A673 (cell line): Measurements from ENCODE around the gene WWTR1. TPM values are rescaled to one million over a fixed set of nuclear protein-coding genes. Genes with fewer than 3 reads are reported as not detected.
A peak's percentile ranks its signal among the peaks of the same experiment; 100 is the strongest.

Experiments
- BruUV-seq: library from RNA; stranded (reverse); fragments of 400-500 nt; replicated peaks from 2 replicates; lab custom pipeline; 2021; lab: Mats Ljungman, UMichigan
- CTCF ChIA-PET: fragments of 300-600 bp; sonication (Branson Sonifier 250); formaldehyde crosslinking; loops from one replicate; lab custom pipeline; 2022; ENCODE audit warnings: antibody characterized with exemption; lab: Charles Lee
- POLR2A ChIA-PET: fragments of 300-600 bp; sonication (Branson Sonifier 250); formaldehyde crosslinking; loops from one replicate; lab custom pipeline; 2022; ENCODE audit warnings: antibody characterized with exemption; ENCODE audit not compliant: low non-redundant PET; lab: Charles Lee
- DNase-seq: peaks from one replicate; pipeline ENCODE4 v3.0.0-alpha.2; 2015; ENCODE audit warnings: low spot score
- H3K27ac ChIP-seq: fragments of 200-600 bp; sonication (generic); 2 replicates; pipeline ENCODE4 v1.5.1; 2016; ENCODE audit warnings: mixed run types, low read depth, mild to moderate bottlenecking, mixed read lengths, antibody characterized with exemption, low read length; ENCODE audit not compliant: poor library complexity, severe bottlenecking
- H3K27me3 ChIP-seq: fragments of 200-600 bp; sonication (generic); replicated peaks from 2 replicates; pipeline ENCODE4 v1.6.1; 2017; ENCODE audit warnings: mixed run types, low read depth, mild to moderate bottlenecking, mixed read lengths, antibody characterized with exemption, low read length; ENCODE audit not compliant: insufficient read depth, poor library complexity
- H3K36me3 ChIP-seq: fragments of 200-600 bp; sonication (generic); 2 replicates; pipeline ENCODE4 v1.6.1; 2016; ENCODE audit warnings: mixed run types, mild to moderate bottlenecking, mixed read lengths, antibody characterized with exemption, low read length; ENCODE audit not compliant: insufficient read depth, poor library complexity, severe bottlenecking
- H3K4me1 ChIP-seq: fragments of 200-600 bp; sonication (generic); 2 replicates; pipeline ENCODE4 v1.6.1; 2017; ENCODE audit warnings: mixed run types, mild to moderate bottlenecking, mixed read lengths, antibody characterized with exemption, low read length; ENCODE audit not compliant: insufficient read depth, poor library complexity, severe bottlenecking
- H3K4me3 ChIP-seq: fragments of 200-600 bp; sonication (generic); 2 replicates; pipeline ENCODE4 v1.5.1; 2016; ENCODE audit warnings: low read depth, mixed run types, mild to moderate bottlenecking, mixed read lengths, low read length; ENCODE audit not compliant: poor library complexity, severe bottlenecking
- H3K9me3 ChIP-seq: fragments of 200-600 bp; sonication (generic); 2 replicates; pipeline ENCODE4 v1.6.1; 2016; ENCODE audit warnings: mixed run types, low read depth, mild to moderate bottlenecking, mixed read lengths, antibody characterized with exemption, low read length; ENCODE audit not compliant: poor library complexity, severe bottlenecking
- CTCF ChIP-seq: fragments of 300-800, 200-600 bp; sonication (generic); conservative IDR thresholded peaks from 2 replicates; pipeline ENCODE4 v1.5.1; 2017; ENCODE audit warnings: low read depth, mild to moderate bottlenecking, antibody characterized with exemption, low read length, moderate library complexity, mixed read lengths
- EZH2 ChIP-seq: fragments of 200-600 bp; sonication (generic); IDR thresholded peaks from 2 replicates; pipeline ENCODE4 v1.6.1; 2017; ENCODE audit warnings: borderline replicate concordance, low read depth, mild to moderate bottlenecking, mixed read lengths, antibody characterized with exemption, low read length; ENCODE audit not compliant: poor library complexity, severe bottlenecking
- intact Hi-C: fragments of 100-400 bp; cut with micrococcal nuclease; formaldehyde crosslinking; loops from one replicate; pipeline ENCODE4 v1.10.0; 2022; ENCODE audit not compliant: unreplicated experiment
- total RNA-seq: library from RNA; stranded (reverse); gene quantifications from 2 replicates; pipeline ENCODE4 v1.2.3, GENCODE V29; 2021

WWTR1 gene
- total RNA-seq, 1 experiment from 2014 or later: 76.8 TPM

GRCh38 chr3:149581681-149582370 lies 76.0 kb downstream of the WWTR1 start:
- DNase-seq: peak; percentile 88
- Histone ChIP-seq H3K9me3 (no peaks in the 10 kb centered on the region), H3K36me3 (no peaks in the 10 kb centered on the region), H3K27ac (peak overlapping the region; percentile 96), H3K4me1 (peaks cover 96% of the 10 kb centered on the region), H3K4me3 (peak overlapping the region; percentile 15), H3K27me3 (no peaks in the 10 kb centered on the region)
- no TSS peak for BruUV-seq
- ChIA-PET CTCF (no interaction called here), POLR2A (interaction anchor here (0.5 kb wide), 1 partner anchor 90 kb away, joined by 3 read pairs; no protein-coding TSS in a partner anchor)
- TF ChIP-seq CTCF (no peak), EZH2 (no peak)
- intact Hi-C loops: no loop called here

GRCh38 chr3:149581248-149581647 lies 76.6 kb downstream of the WWTR1 start:
- H3K4me3 ChIP-seq: peak overlapping the region; percentile 15
- no peaks in the 10 kb centered on the region for H3K36me3 ChIP-seq
- H3K27ac ChIP-seq: peak overlapping the region; percentile 96
- peaks cover 95% of the 10 kb centered on the region for H3K4me1 ChIP-seq
- ChIA-PET POLR2A (no interaction called here), CTCF (no interaction called here)
- H3K27me3 ChIP-seq: no peaks in the 10 kb centered on the region
- intact Hi-C loops: no loop called here
- TSS peak; percentile 85 for BruUV-seq
- TF ChIP-seq CTCF (no peak), EZH2 (no peak)
- DNase-seq: peak; percentile 51
- no peaks in the 10 kb centered on the region for H3K9me3 ChIP-seq

- Histone ChIP-seq H3K36me3 (no peaks in the 10 kb centered on the region), H3K4me1 (peaks cover 95% of the 10 kb centered on the region), H3K4me3 (no peak overlapping the region), H3K27ac (peak overlapping the region; percentile 96), H3K9me3 (no peaks in the 10 kb centered on the region), H3K27me3 (no peaks in the 10 kb centered on the region)
- no TSS peak for BruUV-seq
- CTCF ChIA-PET: no interaction called here
- POLR2A ChIA-PET: interaction anchor here (0.6 kb wide), 1 partner anchor 74 kb away, joined by 3 read pairs; no protein-coding TSS in a partner anchor
- intact Hi-C loops: loop anchor here (5.0 kb wide), 1 partner anchor 77 kb away; the partner anchor contains the start of gene WWTR1
- DNase-seq: no peak
- no peak for TF ChIP-seq EZH2
- TF ChIP-seq CTCF: no peak
Observed at GRCh38 chr3:149579838-149580542, 77.8 kb downstream of the WWTR1 start.
